HCT116 (cell line): ENCODE results near the gene RNF145.

ENCODE experiments used
- CEBPB ChIP-seq: IDR thresholded peaks from 2 replicates; pipeline ENCODE4 v1.6.1; 2012; ENCODE audit warnings: low read depth
- CTCF ChIP-seq, 3 experiments: fragments of 200-600 bp in 1 of 3; sonication (generic) in 1 of 3; IDR thresholded peaks in 2 of 3; conservative IDR thresholded peaks in 1 of 3; 2 replicates each; pipeline ENCODE4 v1.5.1; 2012 to 2017; ENCODE audit warnings: low read depth in 2 of 3, low read length in 2 of 3, antibody characterized with exemption in 1 of 3, borderline replicate concordance in 1 of 3, control low read depth in 1 of 3, mild to moderate bottlenecking in 1 of 3, mixed read lengths in 1 of 3, mixed run types in 1 of 3, moderate library complexity in 1 of 3; ENCODE audit not compliant: insufficient read depth in 1 of 3
- JUND ChIP-seq: IDR thresholded peaks from 2 replicates; pipeline ENCODE4 v1.6.1; 2012
- MAX ChIP-seq: IDR thresholded peaks from 2 replicates; pipeline ENCODE4 v1.6.1; 2012
- POLR2A ChIP-seq: IDR thresholded peaks from 2 replicates; pipeline ENCODE4 v1.7.0; 2011; ENCODE audit warnings: borderline replicate concordance; ENCODE audit not compliant: insufficient read depth, insufficient read length; ENCODE audit errors: extremely low read depth
- POLR2AphosphoS5 ChIP-seq: IDR thresholded peaks from 2 replicates; pipeline ENCODE4 v1.6.1; 2011; ENCODE audit warnings: mild to moderate bottlenecking, low read depth, low read length, moderate library complexity
- RAD21 ChIP-seq: IDR thresholded peaks from 2 replicates; pipeline ENCODE4 v1.6.1; 2012; ENCODE audit warnings: low read depth, mild to moderate bottlenecking
- REST ChIP-seq: IDR thresholded peaks from 2 replicates; pipeline ENCODE4 v1.6.1; 2012; ENCODE audit warnings: low read depth
- SIN3A ChIP-seq: IDR thresholded peaks from 2 replicates; pipeline ENCODE4 v1.6.1; 2012; ENCODE audit warnings: low read depth
- YY1 ChIP-seq: IDR thresholded peaks from 2 replicates; pipeline ENCODE4 v1.6.1; 2011; ENCODE audit warnings: low read length, low read depth, moderate library complexity, mild to moderate bottlenecking; ENCODE audit not compliant: insufficient replicate concordance; ENCODE audit errors: extremely low read depth
- ZNF274 ChIP-seq: fragments of 200-500 bp; sonication (Bioruptor generic); IDR thresholded peaks from 2 replicates; pipeline ENCODE4 v1.6.1; 2014; ENCODE audit warnings: mild to moderate bottlenecking, low read depth, low read length, inconsistent platforms

- no peak for TF ChIP-seq REST
- no peak for TF ChIP-seq CTCF (IDR thresholded peaks at IDR 0.05 in 2 of 3, conservative IDR thresholded peaks at IDR 0.05 in 1 of 3; ENCODE audit: borderline replicate concordance in 1 of 3, insufficient read depth in 1 of 3, low read depth in 2 of 3, low read length in 2 of 3)
- TF ChIP-seq POLR2AphosphoS5: no peak
- no peak for TF ChIP-seq MAX
- no peak for TF ChIP-seq CEBPB
- no peak for TF ChIP-seq JUND
- no peak for TF ChIP-seq ZNF274
- no peak for TF ChIP-seq POLR2A
- no peak for TF ChIP-seq SIN3A
- TF ChIP-seq YY1: no peak
- no peak for TF ChIP-seq RAD21
Observed at GRCh38 chr5:159226451-159226850, 17.1 kb upstream of the RNF145 start.
